DLD1 (cell line): ENCODE data around the gene CASS4.
"Not testable (repeated sequence)": the region's sequence is repeated elsewhere in the genome, so short reads cannot be mapped to it uniquely, and the experiment has no call there.

ENCODE experiments used
- in situ Hi-C: cut with HindIII; loops from 2 replicates; pipeline ENCODE4 v1.10.0; 2017; ENCODE audit warnings: low sequenced_read_pairs

Gene CASS4

GRCh38 chr20:56392132-56392880 lies 19.8 kb upstream of the CASS4 start, which contains the start of the genes AURKA and CSTF1:
Gene AURKA (minus strand): TSS chr20:56392215. CDS start chr20:56388197, 4,018 bp downstream.
Gene CSTF1 (plus strand): TSS chr20:56392645. CDS start chr20:56395553, 2,908 bp downstream.
- in situ Hi-C loops = no loop called here

- in situ Hi-C loops = no loop called here
Measured at GRCh38 chr20:56392881-56393482, 19.1 kb upstream of the CASS4 start.

DNA sequence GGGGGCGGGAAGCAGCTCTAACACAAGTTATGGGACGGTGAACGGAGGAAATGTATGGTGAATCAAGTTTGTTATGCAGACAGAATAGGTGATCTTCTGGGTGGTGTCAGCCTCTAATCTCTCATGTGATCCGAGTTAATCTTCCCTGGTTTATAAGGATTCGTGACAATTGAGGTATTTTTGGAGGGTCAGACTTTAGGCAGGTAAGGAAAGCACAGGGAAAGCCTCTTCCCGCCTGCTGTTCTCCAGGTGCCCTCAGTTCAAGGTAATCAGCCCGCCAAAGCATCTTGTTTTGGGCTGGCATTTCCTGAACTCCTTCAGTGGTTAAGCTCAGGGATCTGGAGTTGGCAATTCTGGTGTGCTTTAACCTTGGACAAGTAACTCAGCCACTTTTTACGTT lies 18.4 kb upstream of the CASS4 start:
- in situ Hi-C loops = no loop called here

DNA sequence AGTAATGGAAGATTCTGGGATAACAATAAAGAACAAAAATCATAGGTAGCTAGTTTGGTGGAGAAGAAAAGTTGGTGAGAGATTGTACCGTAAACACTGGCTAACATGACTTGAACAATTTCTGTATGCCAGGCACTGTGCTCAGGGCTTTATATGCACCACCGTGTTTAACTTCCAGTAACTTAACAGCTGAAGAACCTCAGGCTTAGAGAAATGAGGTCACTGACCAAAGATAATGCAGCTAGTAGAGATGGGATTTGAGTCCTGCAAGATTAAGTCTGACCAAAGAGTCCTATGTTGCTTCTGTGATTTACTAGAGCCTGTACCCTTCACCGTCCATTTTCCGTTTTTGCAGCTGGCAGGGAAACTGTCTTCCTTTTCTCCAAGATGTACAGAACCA lies 16.9 kb upstream of the CASS4 start:
- in situ Hi-C loops = no loop called here

DNA sequence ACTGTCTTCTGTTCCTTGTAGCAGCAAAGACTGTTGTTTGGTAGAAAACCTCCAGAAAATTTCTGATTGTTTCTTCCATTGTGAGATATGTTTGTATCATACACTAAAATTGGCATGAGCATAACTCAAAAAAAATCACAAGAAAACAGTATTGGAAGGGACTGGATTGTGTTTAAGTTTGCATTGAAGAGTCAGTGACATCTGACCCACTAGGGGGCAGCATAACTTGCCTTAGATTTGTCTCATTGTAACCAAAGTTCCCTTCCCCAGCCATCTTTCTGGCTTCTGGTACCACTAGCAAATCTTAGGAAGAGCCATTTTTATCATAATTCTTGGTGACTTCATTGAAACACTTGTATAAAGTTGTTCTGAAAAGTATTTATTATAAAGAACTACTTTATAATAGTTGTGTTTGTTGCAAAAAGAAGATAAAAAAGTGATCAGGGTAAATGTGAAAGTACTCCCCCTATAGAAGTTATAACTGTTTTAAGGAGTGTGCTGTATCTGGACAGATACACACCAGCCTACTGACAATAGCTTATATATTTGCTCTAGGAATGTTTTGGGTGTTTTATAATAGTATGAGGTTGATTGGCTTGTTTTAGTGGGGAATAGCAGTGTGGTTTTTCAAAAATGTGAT lies 11.9 kb upstream of the CASS4 start:
- in situ Hi-C loops = no loop called here

DNA sequence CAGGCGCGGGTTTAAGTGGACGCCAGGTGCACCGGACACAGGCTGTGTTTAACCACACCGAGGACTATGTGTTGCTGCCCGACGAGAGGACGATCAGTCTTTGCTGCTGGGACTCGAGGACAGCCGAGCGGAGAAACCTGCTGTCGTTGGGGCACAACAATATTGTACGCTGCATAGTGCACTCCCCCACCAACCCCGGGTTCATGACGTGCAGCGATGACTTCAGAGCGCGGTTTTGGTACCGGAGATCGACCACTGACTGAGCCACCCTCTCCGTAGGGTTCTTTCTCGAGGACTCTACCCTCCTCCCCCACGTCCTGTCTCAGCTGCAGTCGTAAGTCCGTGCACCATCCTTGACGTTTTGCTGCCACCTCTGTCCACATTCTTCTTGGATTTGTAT lies 8.6 kb upstream of the CASS4 start:
- in situ Hi-C loops = no loop called here

DNA sequence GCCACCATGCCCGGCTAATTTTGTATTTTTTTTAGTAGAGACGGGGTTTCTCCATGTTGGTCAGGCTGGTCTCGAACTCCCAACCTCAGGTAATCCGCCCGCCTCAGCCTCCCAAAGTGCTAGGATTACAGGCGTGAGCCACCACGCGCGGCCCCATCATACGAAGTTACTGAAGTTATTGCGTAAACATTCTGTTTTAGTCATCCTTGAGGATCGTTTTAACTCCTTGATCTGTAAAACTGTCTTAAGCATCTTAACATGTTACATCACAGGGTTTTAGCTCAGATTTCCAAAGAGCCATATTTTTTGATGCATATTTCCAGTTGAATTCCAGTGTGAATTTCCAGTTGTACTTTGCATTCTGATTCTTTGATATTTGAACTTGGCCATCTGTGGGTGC lies 6.7 kb upstream of the CASS4 start:
- in situ Hi-C loops = not testable (repeated sequence)

- in situ Hi-C loops = no loop called here
Measured at GRCh38 chr20:56406910-56407309, 5.2 kb upstream of the CASS4 start.

DNA sequence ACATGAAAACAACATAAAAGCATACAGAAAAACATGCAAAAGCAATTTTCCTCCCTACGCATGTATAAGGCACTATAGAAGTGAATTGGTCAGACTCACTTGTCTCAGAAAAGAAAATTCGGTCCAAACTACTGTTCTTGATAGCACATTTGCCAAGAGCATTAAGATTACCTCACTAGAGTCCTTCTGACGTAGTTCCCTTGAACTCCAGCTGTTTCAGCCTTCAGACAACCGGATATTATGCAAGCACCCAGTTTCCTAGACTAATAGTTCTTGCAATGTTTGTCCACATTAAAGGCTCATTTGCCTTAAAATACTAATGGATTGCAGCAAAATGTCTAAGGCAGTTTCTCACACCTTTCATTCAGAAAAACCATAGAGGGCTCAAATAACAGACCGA lies 2.5 kb upstream of the CASS4 start:
- in situ Hi-C loops = no loop called here

- in situ Hi-C loops = no loop called here
Measured at GRCh38 chr20:56409956-56410355, 2.1 kb upstream of the CASS4 start.

DNA sequence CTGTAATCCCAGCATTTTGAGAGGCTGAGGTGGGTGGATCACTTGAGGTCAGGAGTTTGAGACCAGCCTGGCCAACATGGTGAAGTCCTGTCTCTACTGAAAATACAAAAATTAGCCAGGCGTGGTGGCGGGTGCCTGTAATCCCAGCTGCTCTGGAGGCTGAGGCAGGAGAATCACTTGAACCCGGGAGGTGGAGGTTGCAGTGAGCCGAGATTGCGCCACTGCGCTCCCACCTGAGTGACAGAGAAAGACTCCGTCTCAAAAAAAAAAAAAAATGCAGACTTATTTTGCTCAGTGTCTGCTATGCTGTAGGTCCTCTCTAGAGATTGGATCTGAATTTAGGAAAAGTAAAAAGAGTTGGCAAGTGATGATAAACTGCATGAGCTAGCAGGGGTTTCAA lies 773 bp upstream of the CASS4 start:
- in situ Hi-C loops = not testable (repeated sequence)

DNA sequence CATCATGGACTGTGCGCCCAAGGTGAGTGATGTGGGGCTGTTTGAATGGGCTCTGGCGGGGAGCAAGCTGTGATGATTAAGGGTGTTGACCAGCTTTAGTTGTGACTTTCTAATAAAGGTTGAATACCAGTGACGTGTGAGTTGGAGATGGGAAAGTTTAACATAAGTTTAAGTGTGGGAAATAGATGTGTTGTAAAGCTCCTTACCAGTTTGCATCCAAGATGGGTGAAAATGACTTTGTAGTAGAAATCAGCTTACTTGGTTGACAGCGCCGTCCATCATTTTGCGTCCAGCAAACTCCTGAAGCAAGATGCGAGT lies 372 bp downstream of the CASS4 start:
- in situ Hi-C loops = no loop called here

DNA sequence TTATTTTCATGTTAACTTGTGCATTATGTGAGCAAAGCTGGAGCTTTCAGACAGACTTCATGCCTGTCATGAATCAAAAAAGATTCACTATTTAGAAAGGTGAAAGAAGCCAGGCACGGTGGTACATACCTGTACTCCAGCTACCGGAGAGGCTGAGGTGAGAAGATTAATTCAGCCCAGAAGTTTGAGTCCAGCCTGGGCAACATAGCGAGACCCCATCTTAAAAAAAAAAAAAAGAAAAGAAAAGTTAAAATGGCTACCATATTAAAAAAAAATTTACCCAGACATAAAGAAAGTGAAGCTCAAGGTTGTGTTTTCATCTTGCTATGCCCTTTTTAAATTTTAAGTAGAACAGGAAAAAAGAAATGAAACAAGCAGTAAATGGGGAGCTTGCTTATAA lies 889 bp downstream of the CASS4 start:
- in situ Hi-C loops = no loop called here

- in situ Hi-C loops = no loop called here
Measured at GRCh38 chr20:56414842-56415765, 3.0 kb downstream of the CASS4 start.

- in situ Hi-C loops = no loop called here
Measured at GRCh38 chr20:56417402-56417801, 5.3 kb downstream of the CASS4 start.

GRCh38 chr20:56417911-56418310 lies 5.9 kb downstream of the CASS4 start:
- in situ Hi-C loops = no loop called here

DNA sequence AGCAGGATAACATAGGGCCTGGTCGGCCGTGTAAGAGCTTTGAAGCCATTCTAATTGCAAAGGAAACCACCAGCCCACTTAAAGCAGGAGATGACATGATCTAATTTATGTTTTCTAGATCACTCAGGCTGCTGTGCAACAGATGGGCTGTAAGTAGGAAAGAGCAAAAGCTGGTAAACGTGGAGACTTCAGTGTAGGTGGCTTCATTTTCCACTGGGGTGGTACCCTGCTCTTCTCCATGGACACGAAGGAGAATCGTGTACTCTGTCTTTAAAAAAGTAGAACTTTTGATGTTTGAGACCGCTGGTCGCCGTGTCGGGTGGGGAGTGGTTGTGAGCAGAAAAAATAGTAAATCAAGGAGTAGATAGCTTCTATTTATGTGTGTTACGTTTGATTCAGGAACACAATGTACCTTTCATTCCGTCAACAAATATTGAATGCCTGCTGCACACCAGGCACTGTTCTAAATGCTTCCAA lies 6.4 kb downstream of the CASS4 start:
- in situ Hi-C loops = no loop called here

DNA sequence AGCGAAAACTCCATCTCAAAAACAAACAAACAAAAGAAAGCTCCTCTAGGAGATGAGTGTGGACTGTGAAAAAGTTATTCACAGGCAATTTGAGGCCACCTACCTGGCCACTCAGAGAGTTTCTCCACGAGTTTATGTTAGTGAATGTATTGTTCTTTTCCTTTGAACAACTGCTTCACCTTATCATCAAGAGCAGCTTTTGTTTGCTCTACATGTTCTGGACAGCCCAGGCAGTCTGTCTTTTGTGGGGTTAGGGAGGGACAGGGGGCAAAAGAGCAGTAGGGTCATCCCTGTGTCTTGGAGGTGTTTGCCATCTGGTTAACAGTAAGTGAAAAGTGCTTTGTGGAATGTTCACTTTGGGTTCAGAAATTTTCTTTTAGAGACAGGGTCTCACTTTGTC lies 8.0 kb downstream of the CASS4 start:
- in situ Hi-C loops = no loop called here

DNA sequence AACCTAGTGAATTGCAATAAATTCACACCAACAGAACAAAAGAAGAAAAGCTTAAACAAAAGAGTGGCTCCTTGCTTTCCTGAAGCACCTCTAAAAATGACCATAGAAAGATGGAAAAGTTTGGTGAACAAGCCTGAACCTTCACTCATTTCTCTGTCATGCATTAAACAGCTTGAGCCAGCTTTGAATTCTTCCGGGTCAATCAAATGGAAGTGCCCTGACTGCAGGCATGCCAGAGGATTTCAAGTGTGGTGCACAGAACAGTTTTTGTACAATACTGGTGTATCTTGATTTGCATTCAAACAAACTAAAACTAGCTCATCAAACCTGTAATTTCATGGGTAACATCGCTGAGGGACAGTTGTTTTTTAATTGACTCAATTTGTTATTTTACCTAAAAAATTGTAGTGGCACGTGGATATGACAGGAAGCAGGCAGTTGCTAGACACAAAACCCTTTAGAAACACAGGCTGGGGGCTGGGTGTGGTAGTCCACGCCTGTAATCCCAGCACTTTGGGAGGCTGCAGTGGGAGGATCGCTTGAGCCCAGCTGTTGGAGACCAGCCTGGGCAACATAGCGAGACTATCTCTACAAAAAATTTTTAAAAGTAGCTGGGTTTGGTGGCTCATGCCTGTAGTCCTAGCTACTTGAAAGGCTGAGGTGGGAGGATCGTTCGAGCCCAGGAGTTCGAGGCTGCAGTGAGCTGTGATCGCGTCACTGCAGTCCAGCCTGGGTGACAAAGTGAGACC lies 9.1 kb downstream of the CASS4 start:
- in situ Hi-C loops = no loop called here

- in situ Hi-C loops = no loop called here
Measured at GRCh38 chr20:56422076-56422823, 10.2 kb downstream of the CASS4 start.
